Right hindlimb (tissue), 1 donor: Measurements from ENCODE around the gene NHLRC3.
A peak's percentile ranks its signal among the peaks of the same experiment; 100 is the strongest.
"Not testable (repeated sequence)": the region's sequence is repeated elsewhere in the genome, so short reads cannot be mapped to it uniquely, and the experiment has no call there.

Experiments used
- DNase-seq: peaks from one replicate; pipeline ENCODE4 v3.0.0-alpha.2; 2018

NHLRC3 gene, protein sequence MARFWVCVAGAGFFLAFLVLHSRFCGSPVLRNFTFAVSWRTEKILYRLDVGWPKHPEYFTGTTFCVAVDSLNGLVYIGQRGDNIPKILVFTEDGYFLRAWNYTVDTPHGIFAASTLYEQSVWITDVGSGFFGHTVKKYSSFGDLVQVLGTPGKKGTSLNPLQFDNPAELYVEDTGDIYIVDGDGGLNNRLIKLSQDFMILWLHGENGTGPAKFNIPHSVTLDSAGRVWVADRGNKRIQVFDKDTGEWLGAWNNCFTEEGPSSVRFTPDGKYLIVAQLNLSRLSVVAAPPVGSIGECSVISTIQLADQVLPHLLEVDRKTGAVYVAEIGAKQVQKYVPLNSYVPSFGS

GRCh38 chr13:39037880-39038568 is at the start of gene NHLRC3, which contains the start of gene PROSER1:
NHLRC3 (plus strand) TSS chr13:39038456; CDS start chr13:39038640, 184 bp downstream.
PROSER1 (minus strand) TSS chr13:39038089; CDS start chr13:39037242, 847 bp downstream.
- peak; percentile 97 for DNase-seq

- DNase-seq: no peak
These were observed 47.6 kb upstream of the NHLRC3 start, which contains the start of gene STOML3 for GRCh38 chr13:38990693-38991092. STOML3 (minus strand) TSS chr13:38990831; CDS start chr13:38990721, 110 bp downstream.

GRCh38 chr13:38993381-38993780 is 44.9 kb upstream of the NHLRC3 start:
- no peak for DNase-seq

GRCh38 chr13:38998739-38999138 is 39.5 kb upstream of the NHLRC3 start:
- no peak for DNase-seq

DNA sequence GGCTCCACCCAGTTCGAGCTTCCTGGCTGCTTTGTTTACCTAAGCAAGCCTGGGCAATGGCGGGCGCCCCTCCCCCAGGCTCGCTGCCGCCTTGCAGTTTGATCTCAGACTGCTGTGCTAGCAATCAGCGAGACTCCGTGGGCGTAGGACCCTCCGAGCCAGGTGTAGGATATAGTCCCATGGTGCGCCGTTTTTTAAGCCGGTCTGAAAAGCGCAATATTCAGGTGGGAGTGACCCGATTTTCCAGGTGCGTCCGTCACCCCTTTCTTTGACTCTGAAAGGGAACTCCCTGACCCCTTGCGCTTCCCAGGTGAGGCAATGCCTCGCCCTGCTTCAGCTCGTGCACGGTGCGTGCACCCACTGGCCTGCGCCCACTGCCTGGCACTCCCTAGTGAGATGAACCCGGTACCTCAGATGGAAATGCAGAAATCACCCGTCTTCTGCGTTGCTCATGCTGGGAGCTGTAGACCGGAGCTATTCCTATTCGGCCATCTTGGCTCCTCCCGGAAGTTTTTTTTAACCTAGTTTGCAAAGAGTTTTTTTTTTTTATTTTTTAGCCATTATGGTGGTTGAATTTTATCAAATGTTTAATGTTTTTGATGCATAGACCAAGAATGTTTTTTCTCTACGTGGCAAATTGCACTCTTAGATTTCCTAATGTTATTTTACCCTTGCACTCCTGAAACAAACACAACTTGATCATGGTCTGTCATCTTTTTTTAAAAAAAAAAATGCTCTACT is 31.7 kb upstream of the NHLRC3 start:
- DNase-seq: not testable (repeated sequence)

DNA sequence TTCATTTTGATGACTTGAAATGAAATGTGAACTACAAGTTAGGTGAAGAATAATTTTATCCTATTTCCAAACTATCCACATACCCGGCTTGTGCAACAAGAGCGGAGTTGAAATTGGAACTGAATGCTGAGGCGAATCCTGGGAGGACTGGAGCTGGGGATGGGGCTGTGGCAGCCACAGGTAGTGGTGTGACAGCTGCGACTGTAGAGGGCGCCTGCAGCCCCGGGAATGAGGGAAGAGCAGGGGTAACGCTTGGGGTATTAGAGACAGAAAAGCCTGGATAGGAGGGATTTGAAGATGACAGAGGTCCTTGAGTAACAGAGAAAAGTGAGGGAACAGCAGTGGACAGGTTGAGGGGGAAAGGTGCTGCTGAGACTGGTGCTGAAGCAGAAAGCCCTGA is 25.6 kb upstream of the NHLRC3 start:
- DNase-seq: no peak

- no peak for DNase-seq
These were observed 24.8 kb upstream of the NHLRC3 start for GRCh38 chr13:39013462-39013861.

DNA sequence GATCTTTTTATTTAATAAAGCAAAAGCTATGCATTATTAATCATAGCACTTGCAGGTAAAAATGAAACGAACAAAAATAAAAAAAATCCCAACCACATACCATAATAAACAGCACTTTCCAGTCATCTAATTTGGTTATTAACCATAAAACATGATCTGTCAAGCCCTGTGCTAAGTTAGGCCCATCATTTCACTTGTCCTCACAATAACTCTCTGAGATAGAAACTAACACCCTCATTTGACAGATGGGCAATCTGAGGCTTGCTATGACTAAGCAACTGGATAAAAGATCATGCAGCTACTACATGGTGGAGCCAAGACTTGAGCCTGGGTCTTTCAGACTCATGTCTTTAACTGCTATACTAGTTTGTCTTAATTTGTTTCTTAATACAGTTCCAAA is 22.2 kb upstream of the NHLRC3 start:
- no peak for DNase-seq

GRCh38 chr13:39016787-39017186 is 21.5 kb upstream of the NHLRC3 start:
- no peak for DNase-seq

DNA sequence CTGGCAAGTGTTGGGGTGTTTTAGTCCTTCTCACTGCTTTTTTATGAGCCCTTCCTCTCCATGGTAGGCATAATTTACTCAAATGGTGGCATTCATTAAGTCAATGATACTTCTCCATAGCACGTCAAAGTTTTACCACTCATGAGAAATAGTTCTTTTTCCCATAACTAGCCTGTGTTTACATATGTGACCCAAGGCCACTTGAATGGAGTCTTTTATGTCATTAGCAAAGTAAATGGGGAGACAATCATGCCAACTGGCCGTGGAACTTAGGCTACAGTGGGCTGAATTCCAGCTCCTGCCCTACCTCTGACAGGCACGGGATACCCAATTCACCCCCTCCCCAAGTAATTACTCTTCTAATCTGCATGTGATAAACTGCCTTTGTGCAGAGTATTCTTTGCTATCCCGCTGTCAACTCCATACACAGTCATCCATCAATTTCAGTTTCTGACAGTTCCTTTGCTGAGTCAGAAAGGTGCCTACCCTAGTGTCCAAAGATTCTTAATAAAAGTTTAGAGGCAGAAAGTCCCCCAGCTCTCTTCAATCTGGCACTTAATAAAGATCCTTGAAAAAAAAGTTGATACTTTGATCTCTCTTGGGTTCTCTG is 17.3 kb upstream of the NHLRC3 start:
- DNase-seq: no peak

- no peak for DNase-seq
These were observed 14.9 kb upstream of the NHLRC3 start for GRCh38 chr13:39023316-39023715.

- DNase-seq: no peak
These were observed 14.5 kb upstream of the NHLRC3 start for GRCh38 chr13:39023761-39024160.

- no peak for DNase-seq
These were observed 12.8 kb upstream of the NHLRC3 start for GRCh38 chr13:39025433-39025839.

DNA sequence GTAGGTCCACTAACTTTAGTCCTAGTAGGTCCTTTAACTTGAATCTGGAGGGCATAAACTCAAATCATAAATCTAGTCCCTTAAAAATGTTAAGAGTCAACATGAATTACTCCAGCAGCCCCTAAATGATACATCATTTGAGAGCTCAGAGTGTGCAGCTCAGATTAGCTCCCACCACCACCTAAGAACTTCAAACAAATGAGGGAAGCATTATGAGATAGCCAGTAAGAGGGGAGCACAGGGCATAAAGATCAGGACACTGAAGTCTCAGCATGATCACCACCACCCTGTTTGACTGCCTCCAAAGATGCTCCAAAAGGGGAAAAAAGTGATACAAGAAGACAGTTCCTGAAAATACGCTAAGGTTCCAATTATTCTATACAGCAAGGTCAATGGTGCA is 6.1 kb upstream of the NHLRC3 start:
- no peak for DNase-seq

GRCh38 chr13:39034085-39034484 is 4.2 kb upstream of the NHLRC3 start:
- no peak for DNase-seq

GRCh38 chr13:39035204-39035603 is 3.1 kb upstream of the NHLRC3 start:
- DNase-seq: no peak

GRCh38 chr13:39035799-39036198 is 2.5 kb upstream of the NHLRC3 start:
- DNase-seq: no peak

GRCh38 chr13:39036212-39036611 is 2.0 kb upstream of the NHLRC3 start:
- no peak for DNase-seq

DNA sequence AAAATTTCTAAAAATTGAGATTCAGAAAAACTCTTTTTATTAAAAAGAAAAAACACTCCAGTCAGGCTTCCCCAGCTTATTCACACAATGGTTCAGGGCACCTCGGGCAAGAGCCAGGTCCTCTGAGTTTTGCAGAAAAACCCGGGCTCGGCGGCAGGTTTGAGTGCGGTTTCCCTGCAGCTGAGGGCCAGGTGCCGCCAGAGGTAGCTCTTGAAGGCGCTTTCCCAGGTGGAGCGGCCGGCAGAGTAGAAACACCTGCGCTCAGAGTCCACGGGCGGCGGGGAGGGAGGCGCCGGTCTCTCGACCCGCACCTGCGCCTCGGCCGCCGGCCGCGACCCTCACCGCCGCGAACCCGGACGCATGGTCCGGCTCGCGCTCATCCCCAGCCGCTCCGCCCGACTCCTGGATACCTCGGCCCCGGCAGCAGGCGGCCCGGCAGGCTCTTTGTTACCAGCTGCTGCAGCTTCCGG is 811 bp upstream of the NHLRC3 start:
- DNase-seq: no peak

- no peak for DNase-seq
These were observed 344 bp downstream of the NHLRC3 start for GRCh38 chr13:39038569-39039030.

- DNase-seq: no peak
These were observed 785 bp downstream of the NHLRC3 start for GRCh38 chr13:39039041-39039440.

DNA sequence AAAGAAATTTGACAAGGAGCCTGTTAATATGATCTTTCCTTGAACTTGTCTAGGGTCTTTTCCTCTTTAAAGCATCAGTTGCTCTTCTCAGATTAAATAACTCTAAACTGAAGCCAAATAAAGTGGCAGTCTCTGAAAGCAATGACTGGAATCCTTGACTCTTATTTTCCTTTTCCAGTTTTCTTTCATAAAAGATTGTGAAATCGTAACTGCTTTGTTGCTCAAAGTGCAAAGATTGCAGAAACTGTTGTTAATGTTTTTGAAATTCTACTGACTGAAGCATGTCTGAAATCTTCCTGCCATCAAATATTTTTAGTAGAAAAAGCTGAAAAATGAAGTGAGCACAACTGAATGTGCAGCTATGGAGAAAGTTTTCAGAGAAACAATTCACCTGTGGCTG is 1.9 kb downstream of the NHLRC3 start:
- DNase-seq: no peak

DNA sequence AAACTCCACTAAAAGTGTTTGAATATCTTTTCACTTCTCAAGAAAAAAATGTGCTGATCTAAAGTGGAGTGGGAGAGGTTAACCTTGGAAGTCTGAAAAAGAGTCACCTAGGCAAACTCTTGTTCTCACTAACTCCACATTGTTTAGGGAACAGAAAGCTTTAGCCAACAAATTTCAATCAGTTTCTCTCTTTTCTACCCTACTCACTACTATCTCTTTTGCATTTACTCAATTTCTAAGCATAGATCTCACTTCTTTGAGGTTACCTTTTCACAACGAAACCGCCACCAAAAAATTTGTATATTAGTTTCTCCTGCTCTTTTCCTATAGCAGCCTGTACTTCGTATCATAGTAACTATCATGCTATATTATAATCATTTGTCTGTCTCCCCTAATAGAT is 6.3 kb downstream of the NHLRC3 start:
- no peak for DNase-seq
